GM21825 (cell line): Measurements from ENCODE around the gene UBE2D4.
"Not testable (repeated sequence)": the region's sequence is repeated elsewhere in the genome, so short reads cannot be mapped to it uniquely, and the experiment has no call there.

Source experiments
- ATAC-seq: cut with Tn5 transposase; IDR thresholded peaks from one replicate; pipeline ENCODE4 v1.9.1; 2021; ENCODE audit warnings: mild to moderate bottlenecking, moderate library complexity; ENCODE audit not compliant: unreplicated experiment

Gene UBE2D4

GRCh38 chr7:43960933-43961332 lies 34.7 kb downstream of the UBE2D4 start:
- ATAC-seq = no peak

GRCh38 chr7:43966392-43966791 lies 40.2 kb downstream of the UBE2D4 start:
- not testable (repeated sequence) for ATAC-seq

- ATAC-seq = not testable (repeated sequence)
Observed at GRCh38 chr7:43968172-43969040, 42.2 kb downstream of the UBE2D4 start.

- ATAC-seq = not testable (repeated sequence)
Observed at GRCh38 chr7:43969586-43969985, 43.4 kb downstream of the UBE2D4 start.

GRCh38 chr7:43970698-43971097 lies 44.5 kb downstream of the UBE2D4 start:
- ATAC-seq = not testable (repeated sequence)

- not testable (repeated sequence) for ATAC-seq
Observed at GRCh38 chr7:43974033-43974573, 47.9 kb downstream of the UBE2D4 start.

- ATAC-seq = not testable (repeated sequence)
Observed at GRCh38 chr7:43974725-43975482, 48.7 kb downstream of the UBE2D4 start.

- ATAC-seq = no peak
Observed at GRCh38 chr7:43977525-43977924, 51.3 kb downstream of the UBE2D4 start.

- not testable (repeated sequence) for ATAC-seq
Observed at GRCh38 chr7:43978102-43978501, 51.9 kb downstream of the UBE2D4 start.

- ATAC-seq = not testable (repeated sequence)
Observed at GRCh38 chr7:43982848-43983247, 56.6 kb downstream of the UBE2D4 start.

- not testable (repeated sequence) for ATAC-seq
Observed at GRCh38 chr7:43983736-43984135, 57.5 kb downstream of the UBE2D4 start.

- ATAC-seq = peak; percentile 66
Observed at GRCh38 chr7:43985904-43986864, 59.9 kb downstream of the UBE2D4 start.

GRCh38 chr7:43987476-43987875 lies 61.2 kb downstream of the UBE2D4 start:
- ATAC-seq = not testable (repeated sequence)

- ATAC-seq = not testable (repeated sequence)
Observed at GRCh38 chr7:43990011-43990585, 63.9 kb downstream of the UBE2D4 start.

GRCh38 chr7:43990829-43991228 lies 64.6 kb downstream of the UBE2D4 start:
- not testable (repeated sequence) for ATAC-seq

- peak; percentile 95 for ATAC-seq
Observed at GRCh38 chr7:43992896-43993295, 66.7 kb downstream of the UBE2D4 start.

GRCh38 chr7:43994681-43995080 lies 68.4 kb downstream of the UBE2D4 start:
- ATAC-seq = not testable (repeated sequence)

- not testable (repeated sequence) for ATAC-seq
Observed at GRCh38 chr7:43997532-43997931, 71.3 kb downstream of the UBE2D4 start, which contains the start of gene SPDYE1. TSS of gene SPDYE1 (plus strand) at chr7:43997897. CDS start at chr7:43999950, 2,053 bp downstream.
